OCI-LY3 (cell line): ENCODE data around the gene CCNJL.

Experiments
- CTCF ChIP-seq: fragments of 200-600, 300-600 bp; sonication (generic); IDR thresholded peaks from 2 replicates; pipeline ENCODE4 v1.5.1; 2014; ENCODE audit warnings: antibody characterized with exemption, low read length, low read depth
- EZH2phosphoT487 ChIP-seq: fragments of 200-600 bp; shearing (Covaris generic); IDR thresholded peaks from 2 replicates; pipeline ENCODE4 v1.6.1; 2018; ENCODE audit warnings: antibody characterized with exemption, mixed run types, low read depth

- TF ChIP-seq CTCF, result no peak
- no peak for TF ChIP-seq EZH2phosphoT487
Observed at GRCh38 chr5:160262151-160263074, 50.0 kb downstream of the CCNJL start.
